LNCaP clone FGC (cell line): ENCODE data around the gene USP9X.
A peak's percentile ranks its signal among the peaks of the same experiment; 100 is the strongest.
"Not testable (repeated sequence)": the region's sequence is repeated elsewhere in the genome, so short reads cannot be mapped to it uniquely, and the experiment has no call there.

Experiments used
- DNase-seq: peaks from one replicate; pipeline ENCODE4 v3.0.0-alpha.2; 2011; ENCODE audit warnings: low read depth
- H3K4me3 ChIP-seq: 2 replicates; pipeline ENCODE4 v1.5.1; 2011; ENCODE audit warnings: mild to moderate bottlenecking, low read depth, low read length, control low read depth
- CTCF ChIP-seq: IDR thresholded peaks from 2 replicates; pipeline ENCODE4 v1.5.1; 2012; ENCODE audit warnings: mild to moderate bottlenecking; ENCODE audit not compliant: control insufficient read depth, insufficient read depth; ENCODE audit errors: extremely low read depth

The USP9X gene

DNA sequence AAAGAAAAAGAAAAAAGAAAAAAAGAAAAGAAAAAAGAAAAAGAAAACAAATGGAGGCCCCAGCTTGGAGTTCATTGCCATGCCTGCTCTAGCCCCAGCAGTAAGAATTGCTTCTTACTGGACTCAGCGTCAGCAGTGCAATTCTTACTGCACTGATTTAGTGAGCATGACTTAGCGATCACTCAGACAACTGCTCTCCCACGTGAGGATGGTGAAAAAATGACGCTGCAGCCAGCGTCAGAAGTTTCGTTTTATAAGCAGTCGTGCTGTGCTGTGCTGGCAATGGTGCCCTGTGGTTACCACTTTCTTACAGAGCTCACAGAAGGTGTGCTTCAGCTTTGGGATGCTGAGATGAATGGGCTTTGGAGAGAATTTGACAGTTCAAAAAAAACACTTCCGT is 180.4 kb downstream of the USP9X start:
- H3K4me3 ChIP-seq: no peak overlapping the region
- DNase-seq: no peak
- TF ChIP-seq CTCF: no peak

DNA sequence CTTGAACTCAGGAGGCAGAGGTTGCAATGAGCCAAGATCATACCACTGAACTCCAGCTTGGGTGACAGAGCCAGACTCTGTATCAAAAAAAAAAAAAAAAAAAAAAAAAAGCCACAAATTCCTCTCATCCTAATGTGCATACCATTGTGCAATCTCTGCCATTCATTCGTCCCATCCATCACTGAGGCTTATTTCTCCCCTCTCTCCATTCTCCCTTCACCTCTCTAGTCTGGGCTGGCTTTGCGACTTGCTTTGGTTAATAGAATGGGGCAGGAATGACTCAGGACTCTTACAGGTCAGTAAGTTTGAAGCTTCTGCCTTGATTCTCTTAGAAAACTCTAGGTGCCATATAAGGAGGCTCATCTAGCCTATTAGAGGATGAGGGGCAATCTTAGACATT is 188.4 kb downstream of the USP9X start:
- no peak overlapping the region for H3K4me3 ChIP-seq
- DNase-seq: no peak
- no peak for TF ChIP-seq CTCF

DNA sequence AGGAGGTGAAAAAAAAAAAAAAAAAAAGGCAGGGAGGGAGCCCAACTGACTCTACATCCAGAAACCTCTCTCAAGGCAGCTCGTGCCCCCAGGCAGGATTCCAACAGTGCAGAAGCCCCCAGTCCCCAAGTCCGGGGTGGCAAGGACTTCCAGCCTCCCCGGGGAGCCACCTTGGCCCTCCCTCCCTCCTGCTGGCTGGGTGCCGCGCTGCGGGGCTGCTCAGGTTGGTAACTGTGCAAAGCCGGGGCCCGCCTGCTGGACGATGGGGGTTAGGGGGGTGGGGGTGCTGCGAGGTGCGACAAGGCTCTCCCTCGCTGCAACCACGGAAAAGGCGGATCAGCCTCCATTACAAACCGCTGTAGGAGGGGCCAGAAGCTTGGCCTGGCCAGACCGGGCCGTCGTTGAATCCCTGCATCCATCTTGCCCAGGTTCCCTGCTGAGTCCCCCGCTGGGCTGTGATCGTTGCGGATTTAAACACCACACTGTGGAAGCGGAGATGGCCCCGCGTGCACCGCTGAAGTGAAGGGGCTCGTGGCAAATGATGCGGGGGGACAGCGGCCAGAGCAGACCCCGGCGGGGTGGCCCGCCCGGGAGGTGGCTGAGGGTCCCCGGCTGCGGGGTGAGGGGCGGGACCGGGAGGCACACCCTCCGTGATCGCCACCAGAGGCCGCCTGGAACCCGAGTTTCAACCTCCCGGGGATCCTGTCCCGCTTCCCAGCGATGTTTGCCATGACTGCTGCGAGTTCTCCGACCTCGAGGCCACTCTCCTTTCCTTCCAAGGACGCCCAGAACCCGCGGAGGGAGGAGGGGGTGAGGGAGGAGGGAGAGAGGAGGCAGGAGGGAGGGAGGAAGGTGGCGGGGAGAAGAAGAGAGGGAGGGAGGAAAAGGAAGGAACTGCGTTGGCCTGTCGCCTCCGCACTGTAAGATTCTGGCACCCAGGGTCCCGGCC is 190.7 kb downstream of the USP9X start:
- no peak overlapping the region for H3K4me3 ChIP-seq
- peak; percentile 30 for TF ChIP-seq CTCF
- no peak for DNase-seq

GRCh38 chrX:41276661-41277506 is 191.6 kb downstream of the USP9X start:
- no peak for TF ChIP-seq CTCF
- H3K4me3 ChIP-seq: no peak overlapping the region
- DNase-seq: no peak

- H3K4me3 ChIP-seq, DNase-seq: not testable (repeated sequence)
These were observed 197.1 kb downstream of the USP9X start for GRCh38 chrX:41282307-41282706.

- DNase-seq, H3K4me3 ChIP-seq: not testable (repeated sequence)
These were observed 200.7 kb downstream of the USP9X start for GRCh38 chrX:41285928-41286327.
